ENCODE measurements around the gene CACNA1F. TPM values are rescaled to one million over a fixed set of nuclear protein-coding genes. Genes with fewer than 3 reads are reported as not detected.
A peak's percentile ranks its signal among the peaks of the same experiment; 100 is the strongest.

CACNA1F gene
- total RNA-seq, 1 donor, result 0.31 TPM

GRCh38 chrX:49204017-49204416, 29.1 kb downstream of the CACNA1F start:
- Histone ChIP-seq H3K4me1 (ENCODE audit: insufficient read depth, low read length) (peaks cover 6% of the 10 kb centered on the region), H3K4me3 (ENCODE audit: low read length) (no peak overlapping the region), H3K27me3 (ENCODE audit: insufficient read depth, low read length) (no peaks in the 10 kb centered on the region), H3K9me3 (ENCODE audit: low read depth, low read length) (no peaks in the 10 kb centered on the region)

GRCh38 chrX:49203536-49203935, 29.6 kb downstream of the CACNA1F start:
- H3K4me1 ChIP-seq (ENCODE audit: insufficient read depth, low read length), result peaks cover 6% of the 10 kb centered on the region
- no peaks in the 10 kb centered on the region for H3K9me3 ChIP-seq (ENCODE audit: low read depth, low read length)
- no peaks in the 10 kb centered on the region for H3K27me3 ChIP-seq (ENCODE audit: insufficient read depth, low read length)
- no peak overlapping the region for H3K4me3 ChIP-seq (ENCODE audit: low read length)

- Histone ChIP-seq H3K4me3 (ENCODE audit: low read length) (no peak overlapping the region), H3K27me3 (ENCODE audit: insufficient read depth, low read length) (no peaks in the 10 kb centered on the region), H3K4me1 (ENCODE audit: insufficient read depth, low read length) (peaks cover 6% of the 10 kb centered on the region), H3K9me3 (ENCODE audit: low read depth, low read length) (no peaks in the 10 kb centered on the region)
Measured at GRCh38 chrX:49202022-49202421, 31.1 kb downstream of the CACNA1F start.

- Histone ChIP-seq H3K27me3 (ENCODE audit: insufficient read depth, low read length) (no peaks in the 10 kb centered on the region), H3K4me3 (ENCODE audit: low read length) (peak within 1 kb of the TSS; percentile 28), H3K4me1 (ENCODE audit: insufficient read depth, low read length) (peaks cover 6% of the 10 kb centered on the region), H3K9me3 (ENCODE audit: low read depth, low read length) (no peaks in the 10 kb centered on the region)
Measured at GRCh38 chrX:49199906-49200771, 33.0 kb downstream of the CACNA1F start, which contains the start of gene SYP. SYP (minus strand) TSS chrX:49200193; CDS start chrX:49200186, 7 bp downstream.

GRCh38 chrX:49199315-49199595, 33.9 kb downstream of the CACNA1F start:
- no peak overlapping the region for H3K4me3 ChIP-seq (ENCODE audit: low read length)
- peaks cover 6% of the 10 kb centered on the region for H3K4me1 ChIP-seq (ENCODE audit: insufficient read depth, low read length)
- H3K27me3 ChIP-seq (ENCODE audit: insufficient read depth, low read length), result no peaks in the 10 kb centered on the region
- no peaks in the 10 kb centered on the region for H3K9me3 ChIP-seq (ENCODE audit: low read depth, low read length)

GRCh38 chrX:49198540-49199314, 34.4 kb downstream of the CACNA1F start:
- Histone ChIP-seq H3K4me1 (ENCODE audit: insufficient read depth, low read length) (peaks cover 6% of the 10 kb centered on the region), H3K9me3 (ENCODE audit: low read depth, low read length) (no peaks in the 10 kb centered on the region), H3K4me3 (ENCODE audit: low read length) (no peak overlapping the region), H3K27me3 (ENCODE audit: insufficient read depth, low read length) (no peaks in the 10 kb centered on the region)

- H3K4me1 ChIP-seq (ENCODE audit: insufficient read depth, low read length), result peaks cover 6% of the 10 kb centered on the region
- H3K27me3 ChIP-seq (ENCODE audit: insufficient read depth, low read length), result no peaks in the 10 kb centered on the region
- no peak overlapping the region for H3K4me3 ChIP-seq (ENCODE audit: low read length)
- no peaks in the 10 kb centered on the region for H3K9me3 ChIP-seq (ENCODE audit: low read depth, low read length)
Measured at GRCh38 chrX:49197543-49198087, 35.5 kb downstream of the CACNA1F start.

GRCh38 chrX:49193542-49193964, 39.6 kb downstream of the CACNA1F start:
- Histone ChIP-seq H3K27me3 (ENCODE audit: insufficient read depth, low read length) (no peaks in the 10 kb centered on the region), H3K4me1 (ENCODE audit: insufficient read depth, low read length) (no peaks in the 10 kb centered on the region), H3K4me3 (ENCODE audit: low read length) (no peak overlapping the region), H3K9me3 (ENCODE audit: low read depth, low read length) (no peaks in the 10 kb centered on the region)

- Histone ChIP-seq H3K27me3 (ENCODE audit: insufficient read depth, low read length) (no peaks in the 10 kb centered on the region), H3K4me3 (ENCODE audit: low read length) (no peak overlapping the region), H3K4me1 (ENCODE audit: insufficient read depth, low read length) (no peaks in the 10 kb centered on the region), H3K9me3 (ENCODE audit: low read depth, low read length) (no peaks in the 10 kb centered on the region)
Measured at GRCh38 chrX:49192722-49193328, 40.3 kb downstream of the CACNA1F start.

GRCh38 chrX:49191574-49192011, 41.5 kb downstream of the CACNA1F start:
- Histone ChIP-seq H3K4me3 (ENCODE audit: low read length) (peak overlapping the region; percentile 63), H3K9me3 (ENCODE audit: low read depth, low read length) (no peaks in the 10 kb centered on the region), H3K4me1 (ENCODE audit: insufficient read depth, low read length) (peaks cover under 1% of the 10 kb centered on the region), H3K27me3 (ENCODE audit: insufficient read depth, low read length) (no peaks in the 10 kb centered on the region)

- Histone ChIP-seq H3K9me3 (ENCODE audit: low read depth, low read length) (no peaks in the 10 kb centered on the region), H3K4me1 (ENCODE audit: insufficient read depth, low read length) (peaks cover 4% of the 10 kb centered on the region), H3K27me3 (ENCODE audit: insufficient read depth, low read length) (no peaks in the 10 kb centered on the region), H3K4me3 (ENCODE audit: low read length) (peak overlapping the region; percentile 63)
Measured at GRCh38 chrX:49190821-49191573, 42.1 kb downstream of the CACNA1F start.

- Histone ChIP-seq H3K4me1 (ENCODE audit: insufficient read depth, low read length) (peaks cover 11% of the 10 kb centered on the region), H3K4me3 (ENCODE audit: low read length) (no peak overlapping the region), H3K9me3 (ENCODE audit: low read depth, low read length) (no peaks in the 10 kb centered on the region), H3K27me3 (ENCODE audit: insufficient read depth, low read length) (no peaks in the 10 kb centered on the region)
Measured at GRCh38 chrX:49189606-49190005, 43.5 kb downstream of the CACNA1F start.

- H3K4me1 ChIP-seq (ENCODE audit: insufficient read depth, low read length), result peaks cover 11% of the 10 kb centered on the region
- H3K27me3 ChIP-seq (ENCODE audit: insufficient read depth, low read length), result no peaks in the 10 kb centered on the region
- no peaks in the 10 kb centered on the region for H3K9me3 ChIP-seq (ENCODE audit: low read depth, low read length)
- H3K4me3 ChIP-seq (ENCODE audit: low read length), result no peak overlapping the region
Measured at GRCh38 chrX:49188468-49189076, 44.6 kb downstream of the CACNA1F start.

- H3K4me1 ChIP-seq (ENCODE audit: insufficient read depth, low read length), result peaks cover 11% of the 10 kb centered on the region
- no peaks in the 10 kb centered on the region for H3K27me3 ChIP-seq (ENCODE audit: insufficient read depth, low read length)
- no peaks in the 10 kb centered on the region for H3K9me3 ChIP-seq (ENCODE audit: low read depth, low read length)
- H3K4me3 ChIP-seq (ENCODE audit: low read length), result no peak overlapping the region
Measured at GRCh38 chrX:49187526-49187925, 45.6 kb downstream of the CACNA1F start.

All from mononuclear cell (primary cell).